Uterus (tissue), 4 donors: Measurements from ENCODE around the gene SLC33A1. TPM values are rescaled to one million over a fixed set of nuclear protein-coding genes. Genes with fewer than 3 reads are reported as not detected.

Experiments used
- DNase-seq, 2 donors: peaks; one replicate each; pipeline ENCODE4 v3.0.0-alpha.2; 2019 to 2020
- H3K27ac ChIP-seq, 2 donors: fragments of 200-600 bp; sonication (generic); 1 replicate in 1 of 2; 2 replicates in 1 of 2; pipeline ENCODE4 v1.5.1; 2016 to 2018
- H3K27me3 ChIP-seq, 2 donors: fragments of 200-600 bp; sonication (generic); one replicate each; pipeline ENCODE4 v1.5.1; 2018 to 2019; ENCODE audit warnings: control low read depth in 1 of 2
- H3K36me3 ChIP-seq, 2 donors: fragments of 200-600 bp; sonication (generic); one replicate each; pipeline ENCODE4 v1.5.1; 2019; ENCODE audit warnings: control low read depth in 1 of 2
- H3K4me1 ChIP-seq, 2 donors: fragments of 200-600 bp; sonication (generic); one replicate each; pipeline ENCODE4 v1.5.1; 2018 to 2019; ENCODE audit warnings: control low read depth in 1 of 2
- H3K4me3 ChIP-seq, 2 donors: fragments of 200-600 bp; sonication (generic); 1 replicate in 1 of 2; 2 replicates in 1 of 2; pipeline ENCODE4 v1.5.1; 2018 to 2019; ENCODE audit warnings: mild to moderate bottlenecking in 1 of 2
- H3K9me3 ChIP-seq, 2 donors: fragments of 200-600 bp; sonication (generic); one replicate each; pipeline ENCODE4 v1.5.1; 2019; ENCODE audit warnings: control low read depth in 1 of 2
- POLR2A ChIP-seq, 2 donors: fragments of 450-650 bp; IDR thresholded peaks; one replicate each; pipeline ENCODE4 v1.6.1; 2016; ENCODE audit warnings: antibody characterized with exemption in 2 of 2, mild to moderate bottlenecking in 1 of 2, moderate library complexity in 1 of 2
- intact Hi-C: fragments of 100-400 bp; cut with DNase I; formaldehyde crosslinking; loops from one replicate; pipeline ENCODE4 v1.15.1; 2023; ENCODE audit warnings: low total_unique reads
- total RNA-seq, 4 donors: library from RNA; depleted of rRNA in 3 of 4; stranded (reverse); fragments of >200 nt in 3 of 4; gene quantifications; one replicate each; pipeline versions ENCODE4 v1.1.0 to v1.2.4, GENCODE V29; 2014 to 2023
- TF ChIP-seq, protein P1 (sequence below), 4 experiments: fragments of 200-600 bp in 2 of 4; fragments of 450-650 bp in 2 of 4; sonication (generic) in 2 of 4; IDR thresholded peaks; one replicate each; pipeline ENCODE4 v1.5.1; 2016 to 2019; ENCODE audit warnings: antibody characterized with exemption in 4 of 4, mild to moderate bottlenecking in 2 of 4, moderate library complexity in 1 of 4
- donor health status: DM: yes; HTN: yes; CAD: no.

The SLC33A1 gene
- total RNA-seq, 4 donors from 2014 or later = 33.3 to 44.6 (median 37.0) TPM

DNA sequence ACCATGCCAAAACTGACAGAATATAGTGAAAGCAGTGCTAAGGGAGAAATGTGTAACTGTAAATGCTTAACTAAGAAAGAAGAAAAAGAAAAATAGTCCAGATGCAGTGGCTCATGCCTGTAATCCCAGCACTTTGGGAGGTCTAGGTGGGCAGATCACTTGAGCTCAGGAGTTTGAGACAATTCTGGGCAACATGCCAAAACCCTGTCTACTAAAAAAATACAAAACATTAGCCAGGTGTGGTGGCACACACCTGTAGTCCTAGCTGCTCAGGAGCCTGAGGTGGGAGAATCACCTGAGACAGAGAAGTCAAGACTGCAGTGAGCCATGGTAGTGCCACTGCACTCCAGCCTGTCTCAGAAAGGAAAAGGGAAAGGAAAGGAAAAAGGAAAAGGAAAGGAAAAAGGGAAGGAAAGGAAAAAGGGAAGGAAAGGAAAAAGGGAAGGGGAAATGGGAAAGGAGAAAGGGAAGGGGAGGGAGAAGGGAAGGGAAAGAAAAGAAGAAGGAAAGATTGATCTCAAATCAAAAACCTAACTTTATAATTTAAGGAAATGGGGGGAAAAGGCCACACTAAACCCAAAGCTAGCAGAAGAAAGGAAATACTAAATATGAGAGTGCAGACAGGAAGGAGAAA is 68.4 kb downstream of the SLC33A1 start:
- Histone ChIP-seq H3K4me3 (no peak overlapping the region), H3K27ac (no peak overlapping the region), H3K9me3 (no peaks in the 10 kb centered on the region), H3K27me3 (no peaks in the 10 kb centered on the region), H3K36me3 (no peaks in the 10 kb centered on the region), H3K4me1 (no peaks in the 10 kb centered on the region)
- TF ChIP-seq, protein P1, sequence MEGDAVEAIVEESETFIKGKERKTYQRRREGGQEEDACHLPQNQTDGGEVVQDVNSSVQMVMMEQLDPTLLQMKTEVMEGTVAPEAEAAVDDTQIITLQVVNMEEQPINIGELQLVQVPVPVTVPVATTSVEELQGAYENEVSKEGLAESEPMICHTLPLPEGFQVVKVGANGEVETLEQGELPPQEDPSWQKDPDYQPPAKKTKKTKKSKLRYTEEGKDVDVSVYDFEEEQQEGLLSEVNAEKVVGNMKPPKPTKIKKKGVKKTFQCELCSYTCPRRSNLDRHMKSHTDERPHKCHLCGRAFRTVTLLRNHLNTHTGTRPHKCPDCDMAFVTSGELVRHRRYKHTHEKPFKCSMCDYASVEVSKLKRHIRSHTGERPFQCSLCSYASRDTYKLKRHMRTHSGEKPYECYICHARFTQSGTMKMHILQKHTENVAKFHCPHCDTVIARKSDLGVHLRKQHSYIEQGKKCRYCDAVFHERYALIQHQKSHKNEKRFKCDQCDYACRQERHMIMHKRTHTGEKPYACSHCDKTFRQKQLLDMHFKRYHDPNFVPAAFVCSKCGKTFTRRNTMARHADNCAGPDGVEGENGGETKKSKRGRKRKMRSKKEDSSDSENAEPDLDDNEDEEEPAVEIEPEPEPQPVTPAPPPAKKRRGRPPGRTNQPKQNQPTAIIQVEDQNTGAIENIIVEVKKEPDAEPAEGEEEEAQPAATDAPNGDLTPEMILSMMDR (IDR thresholded peaks at IDR 0.05) = no peak
- no peak for TF ChIP-seq POLR2A (IDR thresholded peaks at IDR 0.05)
- intact Hi-C loops = no loop called here
- DNase-seq = no peak

DNA sequence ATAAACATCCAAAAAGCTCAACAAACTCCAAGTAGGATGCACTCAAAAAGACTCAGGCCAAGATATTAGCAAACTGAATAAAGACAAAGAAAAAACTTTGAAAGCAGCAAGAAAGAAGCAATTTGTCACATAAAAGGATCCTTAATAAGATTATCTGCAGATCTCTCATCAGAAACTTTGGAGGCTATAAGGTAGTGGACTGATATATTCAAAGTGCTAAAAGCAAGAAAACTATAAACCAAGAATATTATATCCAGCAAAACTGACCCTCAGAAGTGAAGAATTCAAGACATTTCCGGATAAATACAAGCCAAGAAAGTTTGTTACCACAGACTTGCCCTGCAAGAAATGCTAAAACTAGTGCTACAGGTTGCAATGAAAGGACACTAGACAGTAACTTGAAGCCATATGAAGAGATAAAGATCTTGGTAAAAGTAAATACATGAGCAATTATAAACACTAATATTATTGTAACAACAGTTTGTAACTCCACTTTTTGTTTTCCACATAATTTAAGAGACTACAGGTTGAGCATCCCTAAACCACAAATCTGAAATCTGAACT is 71.8 kb downstream of the SLC33A1 start:
- no peak for TF ChIP-seq POLR2A (IDR thresholded peaks at IDR 0.05)
- TF ChIP-seq, protein P1 (IDR thresholded peaks at IDR 0.05) = no peak
- intact Hi-C loops = no loop called here
- no peaks in the 10 kb centered on the region for H3K27me3 ChIP-seq
- no peak overlapping the region for H3K4me3 ChIP-seq
- DNase-seq = no peak
- H3K27ac ChIP-seq = no peak overlapping the region
- H3K9me3 ChIP-seq = no peaks in the 10 kb centered on the region
- H3K4me1 ChIP-seq = no peaks in the 10 kb centered on the region
- H3K36me3 ChIP-seq = no peaks in the 10 kb centered on the region

DNA sequence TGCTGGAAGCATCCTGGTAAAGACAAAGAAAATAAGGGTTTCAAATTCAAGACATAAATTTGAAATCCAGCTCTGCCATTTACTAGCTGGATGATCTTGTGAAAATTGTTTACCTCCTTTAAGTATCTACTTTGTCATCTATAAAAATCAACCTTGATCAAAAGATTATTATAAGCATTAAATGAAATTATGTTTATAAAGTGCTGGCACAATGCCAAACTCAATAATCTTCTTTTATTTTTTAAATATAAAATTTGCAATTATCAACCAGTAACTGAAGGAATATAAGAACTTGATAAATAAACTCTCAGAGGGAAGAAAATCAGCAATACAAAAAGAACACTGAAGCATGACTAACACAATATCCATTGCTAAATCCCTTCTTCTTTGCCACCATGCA is 73.9 kb downstream of the SLC33A1 start:
- no peak overlapping the region for H3K27ac ChIP-seq
- H3K36me3 ChIP-seq = no peaks in the 10 kb centered on the region
- no peak for DNase-seq
- H3K4me3 ChIP-seq = no peak overlapping the region
- no peak for TF ChIP-seq POLR2A (IDR thresholded peaks at IDR 0.05)
- TF ChIP-seq, protein P1 (IDR thresholded peaks at IDR 0.05) = no peak
- H3K4me1 ChIP-seq = no peaks in the 10 kb centered on the region
- H3K27me3 ChIP-seq = no peaks in the 10 kb centered on the region
- H3K9me3 ChIP-seq = no peaks in the 10 kb centered on the region
- intact Hi-C loops = no loop called here

DNA sequence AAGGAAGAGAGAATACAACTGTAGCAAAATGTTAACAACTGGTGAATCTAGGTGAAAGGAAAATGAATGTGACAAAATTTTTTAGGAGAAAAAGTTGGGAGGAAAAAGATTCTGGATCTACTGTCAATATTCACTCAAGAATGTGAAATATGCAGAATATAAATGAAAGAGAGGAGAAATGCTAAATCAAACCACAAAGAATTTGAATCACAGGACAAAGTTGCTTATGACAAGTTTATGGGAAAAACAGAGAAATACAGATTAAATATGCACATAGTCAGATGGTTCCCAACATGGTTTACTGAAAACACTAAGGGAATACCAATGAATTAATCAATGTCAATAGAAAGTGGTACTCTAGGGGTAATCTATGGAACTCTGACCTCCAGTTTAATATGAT is 75.8 kb downstream of the SLC33A1 start:
- intact Hi-C loops = no loop called here
- Histone ChIP-seq H3K27ac (no peak overlapping the region), H3K27me3 (no peaks in the 10 kb centered on the region), H3K4me3 (no peak overlapping the region), H3K4me1 (no peaks in the 10 kb centered on the region), H3K36me3 (no peaks in the 10 kb centered on the region), H3K9me3 (no peaks in the 10 kb centered on the region)
- no peak for DNase-seq
- TF ChIP-seq, protein P1 (IDR thresholded peaks at IDR 0.05) = no peak
- TF ChIP-seq POLR2A (IDR thresholded peaks at IDR 0.05) = no peak

DNA sequence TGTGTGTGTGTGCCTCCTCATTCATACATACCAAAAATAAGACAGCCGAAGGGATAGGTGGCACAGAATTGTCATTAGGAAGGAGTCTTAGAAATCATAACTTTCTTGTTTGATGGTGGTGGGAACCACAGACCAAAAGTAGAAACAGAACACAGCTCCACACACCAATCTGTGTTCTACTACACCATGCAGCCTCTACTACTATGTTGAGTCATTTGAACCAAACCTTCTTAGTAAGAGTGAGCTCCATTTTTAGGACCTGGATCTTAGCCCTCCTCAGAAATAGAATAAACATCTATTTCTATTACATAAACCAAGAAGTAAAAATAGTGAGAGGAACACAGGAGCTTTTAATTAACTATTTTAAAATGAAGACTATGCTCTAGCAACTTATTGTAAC is 81.4 kb downstream of the SLC33A1 start:
- H3K27ac ChIP-seq = no peak overlapping the region
- H3K9me3 ChIP-seq = no peaks in the 10 kb centered on the region
- intact Hi-C loops = no loop called here
- DNase-seq = no peak
- no peaks in the 10 kb centered on the region for H3K4me1 ChIP-seq
- H3K4me3 ChIP-seq = no peak overlapping the region
- H3K36me3 ChIP-seq = no peaks in the 10 kb centered on the region
- TF ChIP-seq POLR2A (IDR thresholded peaks at IDR 0.05) = no peak
- H3K27me3 ChIP-seq = no peaks in the 10 kb centered on the region
